B cell (primary cell): ENCODE results near the gene POLE. TPM values are rescaled to one million over a fixed set of nuclear protein-coding genes. Genes with fewer than 3 reads are reported as not detected.

Experiments
- ATAC-seq: fragments of 200-7000 bp; cut with Tn5 transposase; one replicate; pipeline ENCODE4 v1.10.0; 2021; ENCODE audit warnings: low read depth, mild to moderate bottlenecking, moderate number of reproducible peaks, moderate library complexity
- CTCF ChIA-PET: fragments of 350-600 bp; sonication (Branson Sonifier 250); formaldehyde crosslinking; loops from one replicate; lab custom pipeline; 2021; ENCODE audit warnings: antibody characterized with exemption, inconsistent platforms; lab: Charles Lee
- POLR2A ChIA-PET: fragments of 350-600 bp; sonication (Branson Sonifier 250); formaldehyde crosslinking; loops from one replicate; lab custom pipeline; 2021; ENCODE audit warnings: antibody characterized with exemption; lab: Charles Lee
- DNase-seq: peaks from one replicate; pipeline ENCODE4 v3.0.0; 2013
- H2AFZ ChIP-seq: 2 replicates; pipeline ENCODE4 v1.6.1; 2012; ENCODE audit warnings: mild to moderate bottlenecking, low read depth, low read length; ENCODE audit not compliant: insufficient read depth, poor library complexity, severe bottlenecking
- H3K27ac ChIP-seq, 2 donors: 1 replicate in 1 of 2; 2 replicates in 1 of 2; pipeline ENCODE4 v1.5.1; 2012 to 2013; ENCODE audit warnings: low read length in 2 of 2, mild to moderate bottlenecking in 2 of 2, moderate library complexity in 1 of 2
- H3K27me3 ChIP-seq, 4 experiments: fragments of 200-600 bp in 1 of 4; sonication (generic) in 1 of 4; replicated peaks in 1 of 4; 1 replicate in 2 of 4; 2 replicates in 2 of 4; pipeline versions ENCODE4 v1.6.1 to v1.7.0; 2013 to 2016; ENCODE audit warnings: low read length in 3 of 4, mild to moderate bottlenecking in 2 of 4, mixed read lengths in 1 of 4, moderate library complexity in 1 of 4; ENCODE audit not compliant: insufficient read depth in 4 of 4, control insufficient read depth in 3 of 4; ENCODE audit errors: control extremely low read depth in 1 of 4
- H3K36me3 ChIP-seq, 2 experiments: replicated peaks in 1 of 2; 1 replicate in 1 of 2; 2 replicates in 1 of 2; pipeline versions ENCODE4 v1.6.1 to v1.7.1; 2013; ENCODE audit warnings: low read length in 1 of 2; ENCODE audit not compliant: insufficient read depth in 2 of 2, control insufficient read depth in 1 of 2; ENCODE audit errors: control extremely low read depth in 1 of 2, extremely low read depth in 1 of 2
- H3K4me1 ChIP-seq, 2 donors: fragments of 200-600 bp in 1 of 2; sonication (generic) in 1 of 2; 1 replicate in 1 of 2; 2 replicates in 1 of 2; pipeline versions ENCODE4 v1.5.1 to v1.6.1; 2013 to 2017; ENCODE audit warnings: low read length in 2 of 2; ENCODE audit not compliant: control insufficient read depth in 2 of 2, insufficient read depth in 2 of 2
- H3K4me2 ChIP-seq: replicated peaks from 2 replicates; pipeline ENCODE3; 2012; ENCODE audit warnings: mild to moderate bottlenecking, low read depth, low read length; ENCODE audit not compliant: poor library complexity, severe bottlenecking
- H3K4me3 ChIP-seq, 5 experiments: fragments of 200-600 bp in 1 of 5; sonication (generic) in 1 of 5; 1 replicate in 3 of 5; 2 replicates in 2 of 5; pipeline versions ENCODE4 v1.5.1 to v1.7.0; 2011 to 2016; ENCODE audit warnings: low read length in 4 of 5, mild to moderate bottlenecking in 4 of 5, low read depth in 2 of 5, control low read depth in 1 of 5, moderate library complexity in 1 of 5; ENCODE audit not compliant: insufficient read depth in 1 of 5; ENCODE audit errors: control extremely low read depth in 1 of 5, extremely low read depth in 1 of 5
- H3K79me2 ChIP-seq: fragments of 200-600 bp; sonication (generic); one replicate; pipeline ENCODE4 v1.6.0; 2016; ENCODE audit warnings: low read length; ENCODE audit not compliant: control insufficient read depth, insufficient read depth
- H3K9ac ChIP-seq: fragments of 200-600 bp; sonication (generic); 2 replicates; pipeline ENCODE4 v1.6.1; 2017; ENCODE audit warnings: mild to moderate bottlenecking, low read length, moderate library complexity
- H3K9me3 ChIP-seq, 3 donors: one replicate each; pipeline versions ENCODE4 v1.6.1 to v1.7.1; 2013; ENCODE audit warnings: low read length in 2 of 3; ENCODE audit not compliant: control insufficient read depth in 2 of 3, insufficient read depth in 1 of 3; ENCODE audit errors: control extremely low read depth in 1 of 3
- H4K20me1 ChIP-seq: 2 replicates; pipeline ENCODE4 v1.6.0; 2012; ENCODE audit warnings: mild to moderate bottlenecking, low read length; ENCODE audit not compliant: insufficient read depth, control insufficient read depth, poor library complexity, severe bottlenecking
- H3K27ac Mint-ChIP-seq: one replicate; pipeline ENCODE4 v1.8.0; 2021; ENCODE audit warnings: mixed read lengths
- H3K27me3 Mint-ChIP-seq: one replicate; pipeline ENCODE4 v1.8.0; 2021; ENCODE audit warnings: mixed read lengths
- H3K4me1 Mint-ChIP-seq: one replicate; pipeline ENCODE4 v1.8.0; 2021; ENCODE audit warnings: mixed read lengths
- H3K4me3 Mint-ChIP-seq: one replicate; pipeline ENCODE4 v1.8.0; 2021; ENCODE audit warnings: mixed read lengths
- H3K9me3 Mint-ChIP-seq: one replicate; pipeline ENCODE4 v1.8.0; 2022; ENCODE audit warnings: mixed read lengths; ENCODE audit not compliant: insufficient read depth
- CTCF ChIP-seq: fragments of 200-600 bp; IDR thresholded peaks from one replicate; pipeline ENCODE4 v1.8.0; 2022; ENCODE audit warnings: antibody characterized with exemption, mild to moderate bottlenecking
- EZH2 ChIP-seq: IDR thresholded peaks from 2 replicates; pipeline ENCODE4 v1.6.1; 2012; ENCODE audit warnings: borderline replicate concordance, low read depth, mild to moderate bottlenecking, moderate library complexity, low read length; ENCODE audit not compliant: insufficient read depth, poor library complexity, severe bottlenecking
- WGBS: methylation state at CpG from one replicate; pipeline ENCODE4 v1.1.5; 2013; ENCODE audit warnings: missing lambda C conversion rate; ENCODE audit not compliant: insufficient coverage; 5-methylcytosine and 5-hydroxymethylcytosine counted together
- intact Hi-C: fragments of 100-400 bp; cut with micrococcal nuclease; formaldehyde crosslinking; loops from one replicate; pipeline ENCODE4 v1.10.0; 2022
- polyA plus RNA-seq: library from polyadenylated mRNA; depleted of rRNA; stranded (reverse); fragments of >200 nt; gene quantifications from 2 replicates; pipeline ENCODE4 v1.2.3, GENCODE V29; 2012
- total RNA-seq, 2 donors: library from RNA; stranded (reverse); fragments of 120-200 nt in 1 of 2; gene quantifications; 1 replicate in 1 of 2; 2 replicates in 1 of 2; pipeline versions ENCODE4 v1.2.3 to v1.2.4, GENCODE V29; 2013 to 2022

Gene POLE
- total and polyA plus RNA-seq, 2 donors (not counting 1 experiment from before 2014, with no cell fraction given), result 32.0 to 62.0 TPM

DNA sequence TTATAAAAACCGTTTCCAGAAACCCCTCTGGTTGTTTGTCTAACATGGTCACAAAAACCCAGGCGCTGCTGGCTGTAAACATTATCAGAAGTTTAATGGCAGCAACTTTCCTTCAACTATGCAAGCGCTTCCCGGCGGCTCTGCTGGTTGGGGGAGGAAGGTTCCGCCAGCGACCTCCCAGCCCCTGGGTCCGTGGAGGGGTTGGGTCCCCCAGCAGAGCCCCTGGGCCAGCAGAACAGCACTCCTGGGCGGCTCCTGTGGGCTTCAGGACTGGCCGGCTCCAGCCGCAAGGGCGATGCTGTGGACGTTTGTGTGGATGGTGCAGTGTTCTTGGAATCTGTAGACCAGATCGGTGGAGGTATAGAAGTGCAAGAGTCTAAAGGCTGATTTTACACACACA is 102.7 kb downstream of the POLE start:
- DNase-seq (no peak), ATAC-seq (no peak)
- peaks cover 0 to 6% (median 0%) of the 10 kb centered on the region in 3 donors for H3K9me3 ChIP-seq
- WGBS, result 95% methylated on average over 7 of the region's 14 CpGs
- no peak overlapping the region for H3K4me3 ChIP-seq
- no peak overlapping the region for H3K4me3 Mint-ChIP-seq
- H3K4me1 Mint-ChIP-seq, result no peaks in the 10 kb centered on the region
- H3K4me2 ChIP-seq, result no peak overlapping the region
- H3K27me3 ChIP-seq, result peaks cover 0 to 2% (median 0%) of the 10 kb centered on the region in 4 experiments
- H3K9ac ChIP-seq, result no peak overlapping the region
- H2AFZ ChIP-seq, result no peak overlapping the region
- no peaks in the 10 kb centered on the region for H3K9me3 Mint-ChIP-seq
- H4K20me1 ChIP-seq, result peaks cover 8% of the 10 kb centered on the region
- POLR2A ChIA-PET, result no interaction called here
- no peak overlapping the region for H3K27ac Mint-ChIP-seq
- peaks cover 0 to 16% of the 10 kb centered on the region in 2 experiments for H3K36me3 ChIP-seq
- H3K27ac ChIP-seq, result no peak overlapping the region
- TF ChIP-seq EZH2 (no peak), CTCF (no peak)
- H3K27me3 Mint-ChIP-seq, result no peaks in the 10 kb centered on the region
- intact Hi-C loops, result no loop called here
- H3K79me2 ChIP-seq, result no peaks in the 10 kb centered on the region
- CTCF ChIA-PET, result no interaction called here
- no peaks in the 10 kb centered on the region for H3K4me1 ChIP-seq

DNA sequence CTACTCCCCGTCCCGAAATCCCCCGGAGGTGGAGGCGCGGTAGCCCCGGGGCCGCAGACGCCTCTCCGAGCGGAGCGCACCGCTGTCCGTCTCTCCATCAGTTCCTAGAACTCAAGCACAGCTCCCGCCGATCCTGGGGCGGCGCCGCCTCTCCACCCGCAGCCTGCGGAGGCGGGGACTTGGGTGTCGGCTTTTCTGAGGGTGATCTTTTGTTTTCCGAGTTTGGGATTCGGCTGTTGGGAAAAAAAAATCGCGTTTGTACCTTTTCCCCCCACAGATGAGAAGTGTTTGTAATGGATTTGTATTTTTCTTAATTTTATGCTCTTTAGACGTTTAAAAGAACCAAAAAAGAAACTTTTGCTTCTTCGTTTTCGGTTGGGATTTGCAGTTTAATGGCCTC is 103.4 kb downstream of the POLE start:
- 96% methylated on average over 16 of the region's 29 CpGs for WGBS
- no peak for TF ChIP-seq CTCF
- H3K36me3 ChIP-seq, result peaks cover 0 to 16% of the 10 kb centered on the region in 2 experiments
- no peak overlapping the region for H3K27ac ChIP-seq
- Mint-ChIP-seq H3K4me1 (no peaks in the 10 kb centered on the region), H3K4me3 (no peak overlapping the region), H3K9me3 (no peaks in the 10 kb centered on the region), H3K27me3 (no peaks in the 10 kb centered on the region), H3K27ac (no peak overlapping the region)
- CTCF ChIA-PET, result no interaction called here
- H2AFZ ChIP-seq, result no peak overlapping the region
- H3K27me3 ChIP-seq, result peaks cover 0 to 2% (median 0%) of the 10 kb centered on the region in 4 experiments
- intact Hi-C loops, result no loop called here
- H3K4me1 ChIP-seq, result no peaks in the 10 kb centered on the region
- H3K4me2 ChIP-seq, result no peak overlapping the region
- H4K20me1 ChIP-seq, result peaks cover 8% of the 10 kb centered on the region
- no peak for DNase-seq
- no peaks in the 10 kb centered on the region for H3K79me2 ChIP-seq
- POLR2A ChIA-PET, result no interaction called here
- no peak for ATAC-seq
- no peak overlapping the region for H3K9ac ChIP-seq
- peaks cover 0 to under 1% (median 0%) of the 10 kb centered on the region in 3 donors for H3K9me3 ChIP-seq
- no peak overlapping the region for H3K4me3 ChIP-seq
